ENCODE results near the gene PBX2.
A peak's percentile ranks its signal among the peaks of the same experiment; 100 is the strongest.
"Not testable (repeated sequence)": the region's sequence is repeated elsewhere in the genome, so short reads cannot be mapped to it uniquely, and the experiment has no call there.

PBX2 gene, protein sequence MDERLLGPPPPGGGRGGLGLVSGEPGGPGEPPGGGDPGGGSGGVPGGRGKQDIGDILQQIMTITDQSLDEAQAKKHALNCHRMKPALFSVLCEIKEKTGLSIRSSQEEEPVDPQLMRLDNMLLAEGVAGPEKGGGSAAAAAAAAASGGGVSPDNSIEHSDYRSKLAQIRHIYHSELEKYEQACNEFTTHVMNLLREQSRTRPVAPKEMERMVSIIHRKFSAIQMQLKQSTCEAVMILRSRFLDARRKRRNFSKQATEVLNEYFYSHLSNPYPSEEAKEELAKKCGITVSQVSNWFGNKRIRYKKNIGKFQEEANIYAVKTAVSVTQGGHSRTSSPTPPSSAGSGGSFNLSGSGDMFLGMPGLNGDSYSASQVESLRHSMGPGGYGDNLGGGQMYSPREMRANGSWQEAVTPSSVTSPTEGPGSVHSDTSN

DNA sequence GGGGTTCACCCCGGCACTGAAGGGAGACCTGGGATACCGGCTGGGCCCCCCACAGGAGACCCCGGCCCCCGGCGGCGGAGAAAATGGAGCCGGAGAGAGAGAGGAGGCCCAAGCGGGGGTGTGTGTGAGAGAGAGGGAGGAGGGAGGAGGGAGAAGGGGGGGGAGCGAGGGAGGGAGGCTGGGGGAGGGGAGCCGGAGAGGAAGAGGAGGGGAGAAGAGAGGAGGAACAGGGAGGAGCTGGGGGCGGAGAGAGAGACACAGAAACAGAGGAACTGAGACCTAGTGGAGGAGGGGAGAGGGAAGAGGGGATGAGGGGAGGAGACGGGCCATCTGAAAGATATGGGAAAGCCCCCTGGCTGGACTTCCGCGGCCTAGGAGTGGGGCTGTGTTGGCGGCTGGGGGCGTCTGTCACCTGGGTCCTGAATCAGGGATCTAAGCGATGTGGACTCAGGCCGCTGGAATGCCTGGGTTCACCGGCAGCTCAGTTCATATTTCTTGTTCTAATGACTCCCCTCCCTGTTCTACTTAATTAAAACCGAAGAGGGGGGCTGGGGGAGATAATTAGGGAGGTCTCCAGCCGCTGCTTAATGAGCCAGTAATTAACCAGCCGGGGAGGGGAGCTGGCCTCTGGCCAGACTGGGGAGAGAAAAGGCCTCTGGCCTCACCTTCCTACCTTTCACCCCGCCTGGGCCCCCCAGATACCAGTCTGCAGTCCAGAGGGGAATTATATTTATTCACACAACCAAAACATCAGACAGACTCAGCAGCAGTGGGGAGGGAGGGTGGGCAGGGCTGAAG, at the start of gene PBX2:
TSS of gene PBX2 (minus strand) at position 149 of the 798 bp plus-strand sequence. CDS start 287 bp downstream, outside the sequence.
- DNase-seq (ENCODE audit: low read depth in 3 of 3) = peak; percentile 65 to 86 (median 75)

DNA sequence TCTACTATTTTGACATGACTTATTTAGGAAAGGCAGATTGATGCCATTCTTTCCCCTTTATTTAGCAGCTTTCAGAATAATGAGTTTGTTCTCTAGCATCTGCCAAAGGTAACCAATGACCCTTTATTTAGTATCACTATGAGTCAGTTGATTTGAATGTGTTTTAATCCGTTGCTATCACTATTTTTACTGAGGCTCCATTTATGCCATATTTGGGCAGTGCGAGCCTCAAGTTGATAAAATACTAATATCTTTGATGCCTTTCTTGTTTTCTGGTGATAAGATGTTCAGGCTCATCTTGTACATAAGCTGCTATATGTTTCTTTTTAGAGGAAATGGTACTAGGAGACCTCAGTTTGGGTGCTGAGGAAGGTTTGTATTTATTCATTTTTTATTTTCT, 49.5 kb upstream of the PBX2 start:
- DNase-seq (ENCODE audit: low read depth in 3 of 3) = no peak

DNA sequence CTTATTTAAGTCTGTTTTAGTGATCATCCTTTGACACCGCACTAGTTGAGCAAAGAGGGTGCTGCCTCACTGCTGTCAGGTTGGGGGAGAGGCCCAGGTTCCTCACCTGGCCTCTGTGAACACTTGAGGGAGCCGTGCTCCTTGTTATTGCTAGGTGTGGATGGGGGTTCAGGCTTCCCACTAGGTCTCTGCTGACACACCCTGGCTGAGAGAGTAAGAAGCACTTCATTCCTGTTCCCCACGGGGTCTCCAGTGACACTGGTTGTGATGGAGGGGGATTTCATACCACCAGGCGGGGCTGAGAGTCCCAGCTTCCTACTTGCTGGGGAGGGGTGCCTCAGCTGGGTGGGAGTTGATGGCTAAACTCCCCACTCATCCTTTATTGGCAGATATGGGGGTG, 44.9 kb upstream of the PBX2 start:
- DNase-seq (ENCODE audit: low read depth in 3 of 3) = no peak

DNA sequence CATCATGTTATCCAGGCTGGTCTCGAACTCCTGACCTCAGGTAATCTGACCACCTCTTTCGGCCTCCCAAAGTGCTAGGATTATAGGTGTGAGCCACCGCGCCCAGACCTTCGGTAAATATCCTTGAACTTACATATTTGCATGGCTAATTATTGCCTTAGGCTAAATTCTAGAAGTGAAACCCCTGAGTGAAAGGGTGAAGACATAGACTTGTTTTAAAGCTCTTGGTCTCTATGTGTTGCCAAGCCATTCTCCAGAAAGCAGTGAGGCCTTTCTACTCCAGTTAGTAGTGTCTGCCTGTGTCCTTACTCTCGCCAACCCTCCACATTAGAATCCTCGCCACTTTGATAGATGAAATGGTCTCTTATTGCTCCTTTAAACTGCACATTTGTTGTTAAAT, 36.4 kb upstream of the PBX2 start:
- DNase-seq (ENCODE audit: low read depth in 3 of 3) = no peak

DNA sequence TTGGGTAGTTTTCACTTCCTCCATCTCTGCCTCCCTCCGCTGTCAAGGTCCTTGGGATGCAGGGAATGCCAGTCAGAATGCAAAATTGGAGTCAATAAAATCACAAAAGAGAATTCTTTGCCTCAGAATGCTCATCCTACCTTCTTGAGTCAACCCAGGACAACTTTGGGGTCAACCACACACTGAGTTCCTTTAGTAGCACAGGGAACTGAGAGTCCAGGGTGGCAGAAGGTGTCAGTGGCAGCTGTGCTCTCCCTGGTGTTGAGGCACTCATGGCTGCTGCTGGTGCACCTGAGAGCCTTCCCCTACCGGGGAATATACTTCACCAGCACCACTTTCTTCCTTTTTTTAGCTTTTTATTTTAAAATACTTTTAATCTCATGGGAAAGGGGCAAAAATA, 34.7 kb upstream of the PBX2 start:
- DNase-seq (ENCODE audit: low read depth in 3 of 3) = no peak

DNA sequence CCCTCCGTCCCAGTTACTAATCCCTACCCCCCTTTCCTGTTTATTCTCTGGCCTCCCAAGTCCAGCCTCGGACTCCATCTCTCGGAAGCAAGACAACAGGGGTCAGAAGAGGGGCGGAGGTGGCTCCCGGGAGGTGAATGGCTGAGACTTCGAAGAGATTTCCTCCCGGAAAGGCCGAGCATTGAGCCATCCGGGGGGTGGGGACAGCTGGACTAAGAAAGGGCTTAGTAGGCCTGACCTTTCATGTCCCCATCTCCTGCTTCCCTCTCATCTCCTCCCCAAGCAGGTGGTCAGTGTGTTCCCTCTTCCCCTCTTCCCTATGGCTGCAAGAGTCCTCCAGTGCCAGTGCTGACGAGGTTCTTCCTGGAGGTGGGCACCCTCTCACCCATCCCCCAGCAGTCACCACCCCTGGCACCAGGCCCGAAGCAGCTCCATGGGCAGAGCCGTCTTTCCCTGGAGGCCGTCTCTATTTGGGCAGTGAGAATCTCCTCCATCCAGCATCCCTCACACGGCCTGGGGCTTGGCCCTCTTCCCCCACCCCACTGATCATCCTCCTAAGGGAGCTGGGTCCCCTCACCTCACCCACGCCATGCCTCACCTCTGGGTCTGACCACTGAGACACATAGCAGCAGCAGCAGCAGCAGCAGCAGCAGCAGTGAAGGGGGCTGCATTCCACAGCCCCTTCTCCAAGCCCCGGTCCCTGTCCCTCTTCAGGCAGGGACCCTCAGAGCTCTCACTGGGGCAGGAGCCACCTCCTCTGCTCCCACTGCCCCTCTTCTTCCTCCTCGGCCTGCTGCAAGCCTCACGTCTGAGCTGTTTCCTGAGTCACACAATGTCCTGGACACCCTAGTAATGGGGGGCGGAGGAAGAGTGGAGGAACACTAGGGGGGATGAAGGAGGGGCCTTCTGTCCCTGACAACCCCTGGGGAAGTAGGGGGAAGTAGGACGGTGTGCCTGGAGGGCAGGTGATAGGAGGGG, 33.5 kb upstream of the PBX2 start, which contains the start of gene NOTCH4:
TSS of gene NOTCH4 (minus strand) at position 810 of the 978 bp plus-strand sequence. CDS start at position 671, 139 bp downstream.
- DNase-seq (ENCODE audit: low read depth in 3 of 3) = no peak

DNA sequence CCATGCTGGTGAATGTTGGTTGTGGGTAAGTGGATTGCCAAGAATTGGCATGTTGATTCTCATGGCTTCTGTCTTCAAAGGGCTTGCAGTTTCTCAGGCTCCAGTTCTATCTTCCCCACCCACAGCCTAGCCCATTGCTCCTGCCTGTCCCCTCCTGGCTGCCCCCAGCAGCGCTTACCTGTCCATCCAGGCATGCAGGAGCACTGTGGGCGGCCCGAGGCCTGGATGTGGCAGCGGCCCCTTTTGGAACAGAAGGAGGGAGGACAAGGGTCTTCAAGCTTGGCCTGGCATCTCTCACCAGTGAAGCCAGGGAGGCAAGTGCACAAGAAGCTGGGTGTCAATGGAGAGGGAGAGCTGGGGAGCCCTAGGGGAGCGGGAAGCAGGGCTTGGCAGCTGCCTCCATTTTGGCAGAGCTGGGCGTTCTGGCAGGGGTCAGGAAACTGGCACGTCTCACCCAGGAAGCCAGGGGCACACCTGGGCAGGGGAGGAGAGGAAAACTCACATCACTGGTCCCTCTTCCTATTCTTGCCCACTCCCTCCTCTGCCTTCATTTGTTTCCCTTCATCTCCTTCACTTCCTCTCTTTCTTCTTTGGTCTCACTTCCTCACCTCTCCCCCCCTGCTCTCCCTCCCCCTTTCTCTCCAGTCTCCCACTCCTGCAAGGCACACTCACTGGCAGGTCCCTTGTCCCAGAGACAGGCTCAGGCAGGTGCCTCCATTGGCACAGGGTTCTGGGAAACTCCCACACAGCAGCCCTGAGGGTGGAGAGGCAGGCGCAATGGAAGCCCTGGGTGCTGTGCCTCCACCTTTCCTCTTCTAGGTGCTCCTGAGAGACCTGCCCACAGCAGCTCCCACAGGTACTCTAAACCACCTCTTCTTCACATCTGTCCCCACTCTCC, 32.6 kb upstream of the PBX2 start:
- no peak for DNase-seq (ENCODE audit: low read depth in 3 of 3)

DNA sequence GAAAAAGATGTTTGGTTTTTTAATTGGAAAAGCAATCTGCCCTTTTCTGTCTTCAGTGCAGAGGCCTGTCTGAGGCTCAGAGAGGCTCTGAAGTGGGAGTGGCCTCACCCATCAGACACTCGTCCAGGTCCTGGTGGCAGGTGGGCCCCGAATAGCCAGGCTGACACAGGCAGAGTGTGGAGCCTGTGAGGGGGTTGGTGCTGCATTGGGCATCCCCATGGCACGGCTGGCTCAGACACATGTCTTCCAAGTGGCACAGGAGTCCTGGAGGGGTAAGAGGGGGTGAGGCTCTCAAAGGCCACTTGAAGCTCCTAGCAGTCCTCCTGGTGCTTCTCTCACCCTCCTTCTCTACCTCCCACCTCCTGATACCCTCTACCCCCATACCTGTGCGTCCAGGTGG, 30.0 kb upstream of the PBX2 start:
- no peak for DNase-seq (ENCODE audit: low read depth in 3 of 3)

DNA sequence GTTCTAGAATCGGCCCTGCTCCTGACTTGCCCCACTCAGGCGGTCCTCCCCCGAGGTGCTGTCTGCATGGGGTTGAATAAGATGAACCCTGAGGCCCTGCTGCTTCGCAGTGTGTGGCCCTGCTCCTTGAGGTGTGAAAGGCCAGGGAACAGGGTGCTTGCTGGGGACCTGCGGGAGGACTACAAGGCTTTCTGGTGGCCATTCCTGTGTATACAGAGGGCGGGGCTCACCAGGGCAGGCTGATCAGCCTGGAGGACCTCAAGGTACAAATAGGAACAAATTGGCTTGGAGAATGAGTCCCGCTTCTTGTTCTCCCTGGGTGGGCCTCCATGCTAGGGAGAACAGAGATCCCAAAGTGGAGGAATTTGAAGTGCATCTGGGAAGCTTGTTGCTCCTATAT, 28.2 kb upstream of the PBX2 start:
- DNase-seq (ENCODE audit: low read depth in 3 of 3) = no peak

DNA sequence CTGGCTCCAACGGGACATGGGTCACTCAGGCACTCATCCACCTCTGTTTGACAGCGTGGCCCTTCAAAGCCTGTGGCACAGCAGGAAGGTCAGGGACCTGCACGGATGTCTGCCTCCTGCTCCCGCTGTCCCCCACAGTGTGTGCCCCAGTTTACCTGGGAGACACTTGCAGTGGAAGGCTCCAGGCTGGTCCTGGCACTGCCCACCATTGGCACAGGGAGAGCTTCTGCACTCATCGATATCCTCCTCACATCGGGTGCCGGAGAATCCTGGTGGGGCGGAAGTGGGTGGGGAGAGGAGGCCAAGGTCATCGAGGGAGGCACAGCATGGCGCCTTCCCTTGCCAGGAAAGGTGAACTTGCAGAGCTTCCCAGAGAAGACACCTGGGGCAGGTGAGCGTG, 27.0 kb upstream of the PBX2 start:
- no peak for DNase-seq (ENCODE audit: low read depth in 3 of 3)

DNA sequence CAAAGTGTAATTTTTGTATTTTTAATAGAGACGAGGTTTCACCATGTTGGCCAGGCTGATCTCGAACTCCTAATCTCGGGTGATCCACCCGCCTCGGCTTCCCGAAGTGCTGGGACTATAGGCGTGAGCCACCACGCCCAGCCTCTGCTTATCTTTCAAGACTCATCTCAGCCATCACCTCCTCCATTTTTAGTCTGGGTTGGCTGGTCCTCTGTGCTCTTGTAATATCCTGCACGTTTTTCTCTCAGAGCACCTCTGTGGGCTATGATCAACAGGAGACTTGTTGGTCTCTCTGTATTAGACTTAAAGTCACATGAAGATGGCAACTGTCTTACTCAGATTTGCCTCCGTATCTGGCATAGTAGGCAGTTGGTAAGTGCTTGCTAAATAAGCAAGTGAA, 26.3 kb upstream of the PBX2 start:
- DNase-seq (ENCODE audit: low read depth in 3 of 3) = no peak

DNA sequence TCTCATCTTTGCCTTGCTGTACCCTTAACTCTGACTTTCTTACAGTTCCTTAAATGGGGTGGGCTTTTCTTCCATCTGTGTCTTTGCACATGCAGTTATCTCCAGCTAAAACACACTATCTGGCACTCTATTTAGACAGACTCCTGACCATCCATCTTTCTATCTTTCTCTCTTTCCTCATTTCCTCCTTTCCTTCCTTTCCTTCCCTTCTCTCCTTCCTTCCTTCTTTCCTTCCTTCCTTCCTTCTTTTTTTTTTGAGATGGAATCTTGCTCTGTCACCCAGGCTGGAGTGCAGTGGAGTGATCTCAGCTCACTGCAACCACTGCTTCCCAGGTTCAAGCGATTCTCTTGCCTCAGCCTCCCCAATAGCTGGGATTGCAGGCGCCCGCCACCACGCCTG, 25.6 kb upstream of the PBX2 start:
- no peak for DNase-seq (ENCODE audit: low read depth in 3 of 3)

DNA sequence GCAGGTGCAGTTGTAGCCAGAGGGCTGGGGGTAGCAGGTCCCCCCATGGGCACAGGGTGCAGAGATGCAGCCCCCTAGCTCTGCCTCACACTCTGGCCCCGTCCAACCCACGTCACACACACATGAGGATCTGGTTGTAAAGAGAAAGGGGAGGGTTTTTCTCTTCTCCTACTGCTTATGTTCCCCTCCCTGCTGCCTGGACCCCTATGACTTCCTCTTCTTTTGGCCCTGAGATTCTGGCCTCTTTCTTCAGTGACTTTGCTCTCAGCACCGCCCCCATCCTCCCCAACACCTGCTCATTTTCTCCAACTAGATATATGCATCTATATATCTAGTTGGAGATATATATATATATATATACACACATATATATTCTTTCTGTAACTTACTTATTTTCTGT, 24.1 kb upstream of the PBX2 start:
- no peak for DNase-seq (ENCODE audit: low read depth in 3 of 3)

DNA sequence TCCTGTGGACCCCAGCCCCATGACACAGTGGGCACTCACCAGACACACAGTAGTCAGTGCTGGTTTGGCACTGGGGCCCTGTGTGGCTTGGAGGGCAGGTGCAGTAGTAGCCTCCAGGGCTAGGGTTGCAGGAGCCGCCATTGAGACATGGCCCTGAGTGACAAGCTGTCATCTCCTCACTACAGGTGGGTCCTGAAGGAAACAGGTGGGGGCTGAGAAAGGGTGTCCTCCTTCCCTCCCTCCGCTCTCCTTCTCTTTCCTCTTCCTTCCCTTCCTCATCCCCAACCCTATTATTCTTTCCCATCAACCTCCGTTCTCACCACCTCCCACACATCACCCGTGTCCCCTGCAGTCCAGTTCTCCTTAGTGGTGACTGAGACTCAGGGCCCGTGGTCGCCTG, 23.6 kb upstream of the PBX2 start:
- no peak for DNase-seq (ENCODE audit: low read depth in 3 of 3)

DNA sequence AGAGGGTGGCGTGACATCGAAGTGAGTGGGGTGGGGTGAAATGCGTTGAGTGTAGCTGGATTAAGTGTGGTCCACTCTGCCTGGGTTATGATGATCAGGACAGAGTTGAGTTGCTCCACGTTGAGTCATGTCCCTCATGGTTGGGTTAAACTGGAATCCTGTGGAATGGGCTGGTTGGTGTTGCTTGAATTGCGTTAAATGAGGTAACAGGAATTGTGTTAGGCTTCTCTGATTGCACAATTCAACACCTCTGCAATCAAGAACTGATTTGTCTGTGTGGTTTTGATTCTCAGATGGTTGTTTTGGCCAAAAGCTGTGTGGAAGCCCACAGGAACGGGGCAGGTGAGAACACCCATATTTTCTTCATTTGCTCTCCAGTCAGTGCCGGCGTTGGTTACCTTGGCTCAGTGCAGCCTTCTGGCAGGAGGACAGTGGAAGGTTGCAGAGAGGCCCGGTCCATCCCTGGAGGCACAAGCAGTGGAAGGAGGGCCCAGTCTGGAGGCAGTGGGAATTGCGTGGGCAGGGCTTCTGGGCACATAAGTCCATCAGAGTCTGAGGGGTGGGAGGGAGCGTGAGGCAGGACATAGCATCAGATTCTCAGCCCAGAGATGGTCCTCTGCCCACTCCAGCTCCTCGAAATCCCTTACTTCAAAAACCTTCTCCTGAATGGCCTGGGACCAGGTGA, 22.2 kb upstream of the PBX2 start:
- DNase-seq (ENCODE audit: low read depth in 3 of 3) = no peak

DNA sequence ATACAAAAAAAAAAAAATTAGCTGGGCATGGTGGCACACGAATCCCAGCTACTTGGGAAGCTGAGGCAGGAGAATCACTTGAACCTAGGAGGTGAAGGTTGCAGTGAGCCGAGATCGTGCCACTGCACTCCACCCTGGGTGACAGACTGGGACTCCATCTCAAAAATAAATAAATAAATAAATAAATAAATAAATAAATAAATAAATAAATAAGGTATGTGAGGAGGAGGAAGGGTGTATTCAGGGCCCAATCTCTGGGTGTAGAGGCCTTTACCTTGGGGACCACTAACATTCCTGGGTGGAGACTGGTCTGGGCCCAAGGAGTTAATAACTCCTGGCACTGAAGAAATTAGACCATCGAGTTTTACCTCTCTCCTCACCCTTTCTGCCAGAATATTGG, 21.4 kb upstream of the PBX2 start:
- DNase-seq (ENCODE audit: low read depth in 3 of 3) = not testable (repeated sequence)

DNA sequence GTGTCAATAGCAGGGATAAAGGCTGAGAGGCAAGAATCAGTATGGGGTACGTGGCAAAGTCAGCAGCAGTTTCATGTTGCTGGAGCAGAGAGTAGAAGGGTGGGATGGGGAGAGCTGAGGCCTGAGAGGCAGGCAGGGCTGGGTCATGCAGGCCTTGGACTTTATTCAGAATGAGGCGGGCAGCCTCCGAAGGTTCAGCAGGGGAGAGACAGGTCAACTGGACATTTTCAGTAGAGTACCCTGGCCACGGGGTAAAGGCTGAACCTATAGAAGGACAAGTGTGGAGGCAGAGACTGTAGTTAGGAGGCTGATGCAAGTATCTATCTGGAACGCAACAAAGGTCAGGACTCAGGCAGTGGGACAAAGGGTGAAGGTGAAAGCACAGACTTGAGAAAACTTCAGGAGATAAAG, 20.2 kb upstream of the PBX2 start:
- DNase-seq (ENCODE audit: low read depth in 3 of 3) = no peak

DNA sequence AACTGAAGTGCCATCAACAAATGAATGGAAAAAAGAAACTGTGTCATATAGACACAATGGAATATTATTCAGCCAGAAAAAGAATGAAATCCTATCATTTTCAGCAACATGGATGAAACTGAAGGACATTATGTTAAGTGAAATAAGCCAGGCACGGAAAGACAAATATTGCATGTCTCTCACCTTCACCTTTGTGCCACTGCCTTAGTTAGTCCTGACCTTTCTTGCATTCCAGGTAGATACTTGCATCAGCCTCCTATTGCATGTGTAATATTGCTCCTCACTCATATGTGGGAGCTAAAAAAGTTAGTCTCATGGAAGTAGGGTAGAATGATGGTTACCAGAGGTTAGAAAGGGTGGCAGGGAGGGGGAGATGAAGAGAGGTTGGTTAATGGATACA, 19.0 kb upstream of the PBX2 start:
- DNase-seq (ENCODE audit: low read depth in 3 of 3) = no peak

DNA sequence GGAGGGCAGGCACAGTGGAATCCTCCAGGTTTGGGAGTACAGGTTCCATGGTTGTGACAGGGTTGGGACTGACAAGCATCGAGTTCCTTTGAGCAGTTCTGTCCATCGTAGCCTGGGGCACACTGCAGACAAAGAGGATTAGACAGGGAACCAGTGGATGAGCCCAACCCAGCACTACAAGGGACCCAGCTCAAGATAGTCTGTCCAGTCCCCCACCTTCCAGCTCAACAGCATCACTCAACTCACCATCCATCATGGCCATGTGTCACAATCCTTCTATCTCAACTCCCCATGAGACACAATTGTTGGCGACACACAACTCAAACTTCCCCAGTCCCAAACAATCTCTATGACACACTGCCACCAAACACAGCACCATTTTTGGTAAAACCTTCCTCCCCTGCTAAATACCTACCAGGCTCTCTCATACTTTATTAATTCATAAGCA, 14.3 kb upstream of the PBX2 start:
- DNase-seq (ENCODE audit: low read depth in 3 of 3) = no peak
